Jurkat, Clone E6-1 (cell line): Measurements from ENCODE around the gene IZUMO4.
"Not testable (repeated sequence)": the region's sequence is repeated elsewhere in the genome, so short reads cannot be mapped to it uniquely, and the experiment has no call there.

Experiments used
- DNase-seq: peaks from one replicate; pipeline ENCODE4 v3.0.0-alpha.2; 2011; ENCODE audit warnings: low read depth, low spot score
- H3K4me3 ChIP-seq: 2 replicates; pipeline ENCODE4 v1.5.1; 2011; ENCODE audit warnings: mild to moderate bottlenecking, low read length, control low read depth, moderate library complexity

IZUMO4 gene

GRCh38 chr19:2116507-2116906 lies 19.8 kb downstream of the IZUMO4 start:
- DNase-seq: no peak
- H3K4me3 ChIP-seq: no peak overlapping the region

GRCh38 chr19:2117215-2117960 lies 20.7 kb downstream of the IZUMO4 start:
- DNase-seq: no peak

GRCh38 chr19:2118438-2118837 lies 21.7 kb downstream of the IZUMO4 start:
- no peak overlapping the region for H3K4me3 ChIP-seq
- DNase-seq: no peak

More at GRCh38 chr19:2117215-2117960, 20.7 kb downstream of the IZUMO4 start:
- H3K4me3 ChIP-seq: no peak overlapping the region

- H3K4me3 ChIP-seq: no peak overlapping the region
- DNase-seq: no peak
Measured at GRCh38 chr19:2119921-2120785, 23.4 kb downstream of the IZUMO4 start.

GRCh38 chr19:2120821-2121220 lies 24.1 kb downstream of the IZUMO4 start:
- H3K4me3 ChIP-seq: no peak overlapping the region
- no peak for DNase-seq

- H3K4me3 ChIP-seq: no peak overlapping the region
- no peak for DNase-seq
Measured at GRCh38 chr19:2121416-2122051, 24.8 kb downstream of the IZUMO4 start.

GRCh38 chr19:2122251-2122650 lies 25.5 kb downstream of the IZUMO4 start:
- DNase-seq: no peak
- H3K4me3 ChIP-seq: no peak overlapping the region

- no peak overlapping the region for H3K4me3 ChIP-seq
- no peak for DNase-seq
Measured at GRCh38 chr19:2122982-2123381, 26.3 kb downstream of the IZUMO4 start.

- DNase-seq: no peak
- H3K4me3 ChIP-seq: no peak overlapping the region
Measured at GRCh38 chr19:2123682-2124387, 27.1 kb downstream of the IZUMO4 start.

GRCh38 chr19:2126879-2127518 lies 30.3 kb downstream of the IZUMO4 start:
- H3K4me3 ChIP-seq: no peak overlapping the region
- no peak for DNase-seq

- H3K4me3 ChIP-seq: no peak overlapping the region
- no peak for DNase-seq
Measured at GRCh38 chr19:2127758-2128157, 31.0 kb downstream of the IZUMO4 start.

- DNase-seq, H3K4me3 ChIP-seq: not testable (repeated sequence)
Measured at GRCh38 chr19:2128252-2128651, 31.5 kb downstream of the IZUMO4 start.

GRCh38 chr19:2129022-2129421 lies 32.3 kb downstream of the IZUMO4 start:
- H3K4me3 ChIP-seq: no peak overlapping the region
- no peak for DNase-seq

- H3K4me3 ChIP-seq: no peak overlapping the region
- no peak for DNase-seq
Measured at GRCh38 chr19:2129486-2129885, 32.8 kb downstream of the IZUMO4 start.

GRCh38 chr19:2129892-2130770 lies 33.4 kb downstream of the IZUMO4 start:
- H3K4me3 ChIP-seq: no peak overlapping the region
- no peak for DNase-seq

- DNase-seq, H3K4me3 ChIP-seq: not testable (repeated sequence)
Measured at GRCh38 chr19:2131012-2131975, 34.6 kb downstream of the IZUMO4 start.

- no peak overlapping the region for H3K4me3 ChIP-seq
- no peak for DNase-seq
Measured at GRCh38 chr19:2132191-2132590, 35.5 kb downstream of the IZUMO4 start.
